OCI-LY1 (cell line): ENCODE data around the gene FMNL1.
A peak's percentile ranks its signal among the peaks of the same experiment; 100 is the strongest.

Experiments
- H2AFZ ChIP-seq: fragments of 200-600 bp; sonication (generic), shearing (Covaris generic); 2 replicates; pipeline ENCODE4 v1.6.0; 2014; ENCODE audit warnings: antibody characterized with exemption, mild to moderate bottlenecking, low read length
- H3F3A ChIP-seq: fragments of 200-600 bp; sonication (generic), shearing (Covaris generic); 2 replicates; pipeline ENCODE4 v1.6.0; 2014; ENCODE audit warnings: mild to moderate bottlenecking, antibody characterized with exemption, low read length, moderate library complexity; ENCODE audit not compliant: insufficient read depth
- H3K27ac ChIP-seq: fragments of 200-600 bp; sonication (generic); 2 replicates; pipeline ENCODE4 v1.5.1; 2014; ENCODE audit warnings: low read length, mixed run types, mild to moderate bottlenecking, low read depth; ENCODE audit not compliant: poor library complexity, severe bottlenecking
- H3K27me3 ChIP-seq: fragments of 200-600 bp; sonication (generic); 2 replicates; pipeline ENCODE4 v1.6.0; 2014; ENCODE audit warnings: antibody characterized with exemption, mild to moderate bottlenecking, low read length, moderate library complexity; ENCODE audit not compliant: insufficient read depth
- H3K36me3 ChIP-seq: fragments of 200-600 bp; sonication (generic); 2 replicates; pipeline ENCODE4 v1.6.1; 2014; ENCODE audit warnings: mild to moderate bottlenecking, antibody characterized with exemption, low read length, moderate library complexity, mixed read lengths; ENCODE audit not compliant: insufficient read depth
- H3K4me1 ChIP-seq: fragments of 200-600 bp; sonication (generic); 2 replicates; pipeline ENCODE4 v1.5.1; 2014; ENCODE audit warnings: mild to moderate bottlenecking, low read length, moderate library complexity; ENCODE audit not compliant: insufficient read depth, severe bottlenecking
- H3K4me2 ChIP-seq: fragments of 200-600 bp; sonication (generic), shearing (Covaris generic); 2 replicates; pipeline ENCODE4 v1.6.1; 2014; ENCODE audit warnings: low read length
- H3K4me3 ChIP-seq: fragments of 200-600 bp; sonication (generic); 2 replicates; pipeline ENCODE4 v1.5.1; 2014; ENCODE audit warnings: low read length, low read depth, mild to moderate bottlenecking, mixed read lengths; ENCODE audit not compliant: poor library complexity, severe bottlenecking
- H3K79me2 ChIP-seq: fragments of 200-600 bp; shearing (Covaris generic); 2 replicates; pipeline ENCODE4 v1.6.1; 2016; ENCODE audit warnings: mixed run types, low read length, mixed read lengths; ENCODE audit not compliant: insufficient read depth
- H3K9ac ChIP-seq: fragments of 200-600 bp; sonication (generic), shearing (Covaris generic); 2 replicates; pipeline ENCODE4 v1.6.1; 2014; ENCODE audit warnings: mild to moderate bottlenecking, low read length, mixed read lengths
- H3K9me2 ChIP-seq: fragments of 200-600 bp; sonication (generic), shearing (Covaris generic); 2 replicates; pipeline ENCODE4 v1.6.1; 2014; ENCODE audit warnings: low read depth, mild to moderate bottlenecking, low read length, mixed read lengths
- H3K9me3 ChIP-seq: fragments of 200-600 bp; shearing (Covaris generic); 2 replicates; pipeline ENCODE4 v1.6.1; 2014; ENCODE audit warnings: low read length, mixed read lengths
- H4K20me1 ChIP-seq: fragments of 200-600 bp; sonication (generic), shearing (Covaris generic); 2 replicates; pipeline ENCODE4 v1.6.0; 2016; ENCODE audit warnings: mild to moderate bottlenecking, low read length; ENCODE audit not compliant: insufficient read depth
- EZH2 ChIP-seq: fragments of 200-600 bp; sonication (generic), shearing (Covaris generic); IDR thresholded peaks from 2 replicates; pipeline ENCODE4 v1.8.0; 2017; ENCODE audit warnings: borderline replicate concordance, mixed run types, mild to moderate bottlenecking, antibody characterized with exemption, low read length, moderate library complexity, mixed read lengths
- TF ChIP-seq, protein P1 (sequence below): fragments of 200-600 bp; sonication (generic), shearing (Covaris generic); IDR thresholded peaks from 2 replicates; pipeline ENCODE4 v1.5.1; 2017; ENCODE audit warnings: mild to moderate bottlenecking, antibody characterized with exemption, low read length, moderate library complexity, mixed read lengths

The FMNL1 gene

DNA sequence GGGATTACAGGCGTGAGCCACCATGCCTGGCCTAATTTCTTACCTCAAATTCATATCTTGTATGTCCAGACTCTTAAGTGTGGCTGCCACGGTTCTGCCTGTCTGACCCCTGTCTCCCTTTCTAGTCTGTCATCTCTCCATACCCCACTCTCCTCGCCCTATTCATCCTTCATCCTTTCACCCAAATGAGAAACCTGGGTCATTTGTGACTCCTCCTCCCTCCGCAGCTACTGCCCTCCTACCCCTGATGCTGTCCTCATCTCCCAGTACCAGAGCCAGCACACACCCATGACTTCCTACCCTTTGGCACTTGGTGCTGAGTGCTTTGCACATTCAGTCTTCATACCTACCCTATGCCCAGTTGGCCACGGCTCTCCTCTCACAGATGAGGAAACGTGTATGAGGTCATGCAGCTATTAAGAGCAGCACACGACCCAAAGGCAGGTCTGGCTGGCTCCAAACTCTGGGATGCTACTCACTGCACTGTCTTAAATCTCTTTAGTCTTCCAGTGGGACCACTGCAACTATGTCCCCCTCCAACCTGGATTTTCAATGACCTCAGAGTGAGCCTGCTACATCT, 38.6 kb downstream of the FMNL1 start:
- Histone ChIP-seq H3K36me3 (peaks cover 5% of the 10 kb centered on the region), H3K4me1 (peaks cover 17% of the 10 kb centered on the region), H4K20me1 (no peaks in the 10 kb centered on the region), H3K9ac (no peak overlapping the region), H2AFZ (no peak overlapping the region), H3K27me3 (no peaks in the 10 kb centered on the region), H3K4me2 (no peak overlapping the region), H3K9me2 (no peaks in the 10 kb centered on the region), H3K27ac (no peak overlapping the region), H3K79me2 (no peaks in the 10 kb centered on the region), H3K4me3 (no peak overlapping the region), H3F3A (no peaks in the 10 kb centered on the region), H3K9me3 (no peaks in the 10 kb centered on the region)
- TF ChIP-seq, protein P1, sequence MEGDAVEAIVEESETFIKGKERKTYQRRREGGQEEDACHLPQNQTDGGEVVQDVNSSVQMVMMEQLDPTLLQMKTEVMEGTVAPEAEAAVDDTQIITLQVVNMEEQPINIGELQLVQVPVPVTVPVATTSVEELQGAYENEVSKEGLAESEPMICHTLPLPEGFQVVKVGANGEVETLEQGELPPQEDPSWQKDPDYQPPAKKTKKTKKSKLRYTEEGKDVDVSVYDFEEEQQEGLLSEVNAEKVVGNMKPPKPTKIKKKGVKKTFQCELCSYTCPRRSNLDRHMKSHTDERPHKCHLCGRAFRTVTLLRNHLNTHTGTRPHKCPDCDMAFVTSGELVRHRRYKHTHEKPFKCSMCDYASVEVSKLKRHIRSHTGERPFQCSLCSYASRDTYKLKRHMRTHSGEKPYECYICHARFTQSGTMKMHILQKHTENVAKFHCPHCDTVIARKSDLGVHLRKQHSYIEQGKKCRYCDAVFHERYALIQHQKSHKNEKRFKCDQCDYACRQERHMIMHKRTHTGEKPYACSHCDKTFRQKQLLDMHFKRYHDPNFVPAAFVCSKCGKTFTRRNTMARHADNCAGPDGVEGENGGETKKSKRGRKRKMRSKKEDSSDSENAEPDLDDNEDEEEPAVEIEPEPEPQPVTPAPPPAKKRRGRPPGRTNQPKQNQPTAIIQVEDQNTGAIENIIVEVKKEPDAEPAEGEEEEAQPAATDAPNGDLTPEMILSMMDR, result no peak
- TF ChIP-seq EZH2, result no peak

DNA sequence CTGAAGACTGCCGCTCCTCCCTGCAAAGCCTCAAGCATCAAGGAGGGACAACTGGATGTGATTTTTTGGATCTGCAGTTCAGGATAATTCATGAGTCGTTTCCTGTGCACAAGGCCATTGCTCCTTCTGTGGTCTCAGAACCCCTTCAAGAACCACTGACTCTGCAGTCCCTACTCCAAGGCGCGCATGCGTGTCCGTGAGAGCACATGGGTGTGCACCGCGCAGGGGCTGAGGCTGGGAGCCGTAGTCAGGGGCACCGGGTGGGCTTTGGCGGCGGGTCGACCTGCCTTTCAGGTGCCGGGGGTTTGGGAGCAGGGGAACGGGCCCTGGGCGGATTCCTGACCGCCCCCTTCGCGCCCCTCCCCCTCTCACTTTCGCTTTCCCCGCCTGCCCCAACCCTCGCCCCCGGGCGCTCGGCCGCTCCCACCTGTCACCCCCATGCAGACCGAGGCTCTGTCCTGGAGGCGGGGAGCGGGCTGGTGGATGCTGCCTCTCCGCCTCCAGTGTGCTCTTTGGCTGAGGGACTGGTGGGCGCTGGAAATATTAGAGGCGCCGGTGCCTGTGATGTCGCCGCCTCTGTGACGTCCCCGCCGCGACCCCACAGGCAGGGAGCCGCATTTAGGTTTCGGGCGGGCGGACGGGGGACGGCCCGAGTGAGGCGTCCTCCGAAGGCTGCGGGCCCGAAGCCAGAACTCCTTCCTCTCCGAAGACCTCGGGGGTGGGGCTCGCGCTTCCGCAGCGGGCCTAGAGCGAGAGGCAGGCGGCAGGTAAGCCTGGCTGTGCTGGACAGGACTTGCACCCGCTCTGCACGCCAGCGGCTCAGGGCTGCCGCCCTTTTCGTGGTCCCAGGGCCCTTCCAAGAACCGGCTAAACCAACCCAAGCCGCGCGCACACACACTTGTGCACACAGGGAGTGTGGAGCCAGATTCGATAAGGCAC, 40.2 kb downstream of the FMNL1 start, which contains the start of gene SPATA32:
TSS of gene SPATA32 (minus strand) at position 518 of the 939 bp plus-strand sequence. CDS start at position 440, 78 bp downstream.
- H3K36me3 ChIP-seq, result peaks cover 8% of the 10 kb centered on the region
- peak within 1 kb of the TSS; percentile 69 for H3K4me2 ChIP-seq
- TF ChIP-seq EZH2, result no peak
- TF ChIP-seq, protein P1, result no peak
- no peak within 1 kb of the TSS for H3K27ac ChIP-seq
- peak within 1 kb of the TSS; percentile 62 for H3K4me3 ChIP-seq
- peaks cover 17% of the 10 kb centered on the region for H3K4me1 ChIP-seq
- H3K9me2 ChIP-seq, result no peaks in the 10 kb centered on the region
- H4K20me1 ChIP-seq, result no peaks in the 10 kb centered on the region
- peak within 1 kb of the TSS; percentile 59 for H3K9ac ChIP-seq
- H3K27me3 ChIP-seq, result no peaks in the 10 kb centered on the region
- H2AFZ ChIP-seq, result no peak within 1 kb of the TSS
- no peaks in the 10 kb centered on the region for H3F3A ChIP-seq
- no peaks in the 10 kb centered on the region for H3K9me3 ChIP-seq
- no peaks in the 10 kb centered on the region for H3K79me2 ChIP-seq

DNA sequence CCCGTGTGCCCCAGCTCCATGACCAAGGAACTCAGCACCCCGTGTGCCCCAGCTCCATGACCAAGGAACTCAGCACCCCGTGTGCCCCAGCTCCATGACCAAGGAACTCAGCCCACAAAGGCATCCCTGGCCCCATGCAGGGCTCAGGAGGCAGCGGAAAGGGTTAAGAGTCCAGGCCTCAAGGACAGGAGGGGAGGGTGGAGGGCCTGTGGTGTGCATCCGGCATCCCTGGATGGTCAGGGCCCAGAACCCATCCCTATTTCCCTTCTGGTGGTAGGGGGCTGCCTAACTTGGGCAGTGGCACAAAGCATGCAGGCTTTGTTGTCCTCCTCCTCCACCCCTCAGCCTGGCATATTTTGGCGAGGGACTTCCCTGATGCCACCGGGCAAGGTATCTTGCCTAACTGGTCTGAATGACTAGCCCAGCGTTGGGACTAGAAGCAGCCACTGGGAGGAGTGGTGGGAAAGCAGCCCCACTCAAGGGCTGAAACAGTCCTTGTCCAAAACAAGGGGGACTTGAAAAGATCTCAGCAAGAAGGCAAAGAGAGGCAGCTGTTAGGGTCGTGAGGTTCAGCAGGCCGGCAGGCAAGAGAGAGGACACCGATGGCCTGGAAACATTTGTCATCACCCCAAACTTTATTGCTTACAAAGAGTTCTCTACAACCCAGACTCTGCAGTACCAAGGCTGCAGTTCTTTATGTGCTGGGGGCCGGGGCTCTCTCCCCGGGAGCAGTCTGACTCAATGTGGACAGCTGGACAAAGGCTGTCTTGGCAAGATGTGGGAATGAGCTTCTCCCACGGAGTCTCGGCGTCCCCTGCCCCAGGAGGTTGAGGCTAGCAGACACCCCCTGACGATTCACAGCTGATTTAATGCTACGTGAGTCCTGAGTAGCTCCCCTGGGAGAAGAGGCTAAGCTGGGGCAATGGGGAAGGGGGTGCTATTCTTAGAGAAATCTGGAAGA, 41.1 kb downstream of the FMNL1 start:
- no peaks in the 10 kb centered on the region for H3K79me2 ChIP-seq
- H3K9me2 ChIP-seq, result no peaks in the 10 kb centered on the region
- no peaks in the 10 kb centered on the region for H3F3A ChIP-seq
- peaks cover 17% of the 10 kb centered on the region for H3K4me1 ChIP-seq
- peaks cover 17% of the 10 kb centered on the region for H3K36me3 ChIP-seq
- H2AFZ ChIP-seq, result no peak overlapping the region
- H4K20me1 ChIP-seq, result no peaks in the 10 kb centered on the region
- TF ChIP-seq EZH2, result no peak
- TF ChIP-seq, protein P1, result no peak
- H3K9ac ChIP-seq, result peak overlapping the region; percentile 59; the same call in 1 of the 2 replicates
- no peaks in the 10 kb centered on the region for H3K9me3 ChIP-seq
- H3K27me3 ChIP-seq, result no peaks in the 10 kb centered on the region
- no peak overlapping the region for H3K27ac ChIP-seq
- peak overlapping the region; percentile 62 for H3K4me3 ChIP-seq
- H3K4me2 ChIP-seq, result peak overlapping the region; percentile 69
